Kasumi-1 (cell line): ENCODE data around the gene LRCH1.

Experiments
- DNase-seq, 2 experiments: peaks; one replicate each; lab custom pipeline; 2025; lab: John Stamatoyannopoulos, UW

LRCH1 gene

DNA sequence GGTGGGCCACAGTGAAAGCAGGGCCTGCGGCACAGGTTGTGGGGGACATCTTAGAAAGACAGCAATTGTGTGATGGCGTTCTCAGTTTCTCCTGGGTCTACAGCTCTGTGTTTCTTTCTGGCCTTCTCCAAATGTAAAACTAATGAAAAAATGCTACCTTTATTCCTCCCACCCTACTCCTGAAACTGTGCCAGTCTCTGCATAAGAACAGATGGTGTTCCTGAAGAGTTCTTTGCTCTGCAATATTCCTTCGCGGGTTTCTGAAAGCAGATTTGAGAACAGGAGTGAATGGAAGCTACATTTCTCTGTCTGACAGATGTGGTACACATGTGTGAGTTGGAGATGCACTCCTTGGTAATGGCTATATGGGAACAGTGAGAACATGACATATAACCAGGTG is 18.0 kb upstream of the LRCH1 start:
- DNase-seq: no peak

DNA sequence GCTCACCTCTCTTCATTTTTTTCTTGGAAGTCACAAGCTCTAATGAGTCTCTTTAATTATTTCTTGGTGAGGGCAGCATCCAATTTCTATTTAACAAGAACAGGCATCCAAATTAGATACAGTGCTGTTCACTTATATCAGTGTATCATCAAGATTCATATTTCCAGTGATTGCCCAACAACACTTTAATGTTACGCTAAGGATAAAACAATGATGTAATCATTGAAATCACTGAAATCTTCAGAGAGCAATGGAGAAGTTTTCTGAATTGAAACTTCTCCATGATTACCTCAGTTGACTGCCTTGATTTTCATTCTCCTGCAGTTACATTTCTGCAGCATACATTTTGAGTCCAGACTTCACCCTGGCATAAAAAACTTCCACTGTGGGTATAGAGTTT is 17.1 kb upstream of the LRCH1 start:
- DNase-seq: no peak

DNA sequence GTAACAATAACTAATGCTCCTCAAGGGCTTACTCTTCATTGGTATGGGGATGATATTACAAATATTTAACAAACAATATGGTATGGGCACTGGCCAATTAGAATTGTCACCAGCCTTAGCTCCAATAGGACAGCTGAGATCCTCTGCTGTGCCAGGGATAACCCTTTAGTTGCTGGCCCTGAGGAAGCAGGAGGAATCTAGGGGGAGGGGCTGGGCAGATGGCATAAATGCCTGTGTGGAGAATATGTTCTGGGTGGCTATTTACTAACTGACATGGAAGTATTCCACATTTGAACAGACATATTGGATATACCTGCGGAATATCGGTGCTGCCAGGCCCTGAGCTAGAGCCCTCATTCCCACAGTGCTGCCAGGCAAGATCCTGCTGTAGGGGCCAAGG is 16.6 kb upstream of the LRCH1 start:
- DNase-seq: no peak

DNA sequence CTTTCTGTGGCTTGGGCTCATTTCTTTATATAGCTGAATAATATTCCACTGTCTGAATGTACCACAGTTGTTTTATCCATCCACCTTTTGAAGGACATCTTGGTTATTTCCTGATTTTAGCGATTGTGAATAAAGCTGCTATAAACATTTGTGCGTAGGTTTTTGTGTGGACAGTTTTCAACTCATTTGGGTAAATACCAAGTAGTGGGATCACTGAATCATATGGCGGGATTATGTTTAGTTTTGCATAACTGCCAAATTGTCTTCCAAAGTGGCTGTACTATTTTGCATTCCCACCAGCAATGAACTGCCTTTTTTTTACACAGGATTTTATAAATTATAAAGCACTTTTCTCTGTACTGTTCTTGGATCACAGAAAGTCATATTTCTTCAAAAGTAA is 13.7 kb upstream of the LRCH1 start:
- DNase-seq: no peak

GRCh38 chr13:46541210-46541609 is 11.8 kb upstream of the LRCH1 start:
- DNase-seq: no peak

GRCh38 chr13:46542833-46543232 is 10.1 kb upstream of the LRCH1 start:
- DNase-seq: no peak

DNA sequence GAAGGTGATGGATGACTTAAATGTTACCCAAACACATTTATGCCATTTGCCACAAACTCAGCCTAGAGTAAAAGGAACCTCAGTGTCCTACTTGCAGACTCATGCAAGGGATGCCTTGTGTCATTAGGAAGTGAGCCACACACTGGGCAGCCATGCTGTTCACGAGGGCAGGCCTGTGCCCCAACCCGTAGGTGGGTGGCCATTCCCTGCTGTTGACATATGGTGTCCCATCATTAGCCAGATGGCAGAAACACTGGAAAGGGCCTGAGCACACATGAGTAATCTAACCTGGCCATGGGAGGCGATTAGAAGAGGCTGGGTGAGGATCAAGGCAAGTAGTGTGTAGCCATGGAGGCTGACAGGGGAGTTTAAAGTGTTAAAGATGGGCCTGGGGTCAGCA is 9.7 kb upstream of the LRCH1 start:
- DNase-seq: no peak

DNA sequence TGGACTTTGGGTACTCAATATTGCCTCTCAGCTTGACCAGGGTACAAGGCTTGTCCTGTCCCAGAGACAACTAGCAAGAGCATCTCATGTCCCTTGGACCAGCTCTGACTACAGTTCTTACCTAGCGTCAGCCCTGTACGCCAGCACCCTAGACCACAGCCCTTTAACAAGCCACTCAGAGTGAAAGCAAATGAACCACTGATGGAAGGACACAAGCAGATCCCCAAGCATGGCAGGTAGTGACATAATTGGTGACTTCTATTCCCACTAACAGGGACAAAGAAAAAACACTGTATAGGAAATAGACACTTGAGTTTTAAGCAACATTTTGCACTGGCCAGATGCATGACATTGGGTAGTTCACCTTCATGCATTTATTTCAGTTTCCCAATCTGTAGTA is 8.8 kb upstream of the LRCH1 start:
- no peak for DNase-seq

- no peak for DNase-seq
Measured at GRCh38 chr13:46544811-46545210, 8.2 kb upstream of the LRCH1 start.

GRCh38 chr13:46546084-46546768 is 6.7 kb upstream of the LRCH1 start:
- DNase-seq: no peak

- no peak for DNase-seq
Measured at GRCh38 chr13:46550822-46551221, 2.1 kb upstream of the LRCH1 start.

DNA sequence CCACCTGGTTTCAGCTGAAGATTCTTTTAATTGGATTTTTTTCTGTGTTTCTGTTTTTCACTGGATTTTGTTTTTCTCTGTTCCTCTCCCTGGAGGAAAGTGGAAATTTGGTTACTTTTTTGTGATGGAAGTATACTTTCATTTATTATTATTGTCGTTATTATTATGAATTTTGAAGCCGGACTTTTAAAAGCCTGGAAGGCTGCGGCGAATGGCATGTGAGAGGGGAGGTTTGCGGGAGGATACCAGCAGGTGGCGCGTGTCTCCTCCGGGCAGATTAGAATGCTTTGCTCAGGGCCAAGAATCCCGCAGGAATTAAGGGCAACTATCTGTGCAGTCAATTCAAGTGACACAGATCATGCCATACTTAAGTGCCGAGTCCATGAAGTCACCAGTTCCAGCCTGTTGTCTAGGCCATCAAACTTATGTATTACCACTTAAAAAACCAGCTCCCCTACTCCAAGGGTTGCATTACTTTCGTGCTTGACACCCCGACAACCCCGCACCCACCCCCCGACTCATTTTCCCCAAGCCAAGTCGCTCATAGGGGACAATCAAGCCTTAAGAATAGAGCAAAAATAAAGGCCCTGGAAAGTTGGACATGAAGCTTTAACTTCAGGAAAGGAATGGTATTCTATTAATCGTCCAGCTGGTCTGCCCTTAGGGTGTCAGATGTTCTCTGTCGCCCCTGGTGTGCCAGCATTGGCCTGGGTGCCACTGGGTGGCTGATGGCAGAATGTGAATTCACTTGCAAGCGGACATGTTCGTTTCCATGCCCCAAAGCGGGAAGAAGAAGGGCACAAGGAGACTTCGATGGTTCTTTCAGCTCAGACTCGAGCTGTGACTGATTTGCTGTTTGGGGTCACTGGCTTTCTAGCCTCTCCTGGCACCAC is 1.3 kb upstream of the LRCH1 start:
- peak; percentile 77 to 83 for DNase-seq

GRCh38 chr13:46552303-46552682 is 677 bp upstream of the LRCH1 start:
- no peak for DNase-seq

DNA sequence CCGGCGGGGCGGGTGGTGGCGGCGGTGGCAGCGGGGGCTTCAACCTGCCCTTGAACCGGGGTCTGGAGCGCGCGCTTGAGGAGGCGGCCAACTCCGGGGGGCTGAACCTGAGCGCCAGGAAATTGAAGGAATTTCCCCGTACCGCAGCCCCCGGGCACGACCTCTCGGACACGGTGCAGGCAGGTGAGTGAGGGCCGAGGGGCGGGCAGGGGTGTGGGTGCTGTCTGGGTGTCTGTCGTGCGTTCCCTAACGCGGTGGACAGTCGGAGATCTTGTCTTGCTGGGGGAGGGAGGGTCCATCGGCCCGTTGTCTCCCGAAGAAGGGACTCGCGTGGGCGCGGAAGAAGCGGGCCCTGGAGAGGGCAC is 533 bp downstream of the LRCH1 start:
- no peak for DNase-seq

DNA sequence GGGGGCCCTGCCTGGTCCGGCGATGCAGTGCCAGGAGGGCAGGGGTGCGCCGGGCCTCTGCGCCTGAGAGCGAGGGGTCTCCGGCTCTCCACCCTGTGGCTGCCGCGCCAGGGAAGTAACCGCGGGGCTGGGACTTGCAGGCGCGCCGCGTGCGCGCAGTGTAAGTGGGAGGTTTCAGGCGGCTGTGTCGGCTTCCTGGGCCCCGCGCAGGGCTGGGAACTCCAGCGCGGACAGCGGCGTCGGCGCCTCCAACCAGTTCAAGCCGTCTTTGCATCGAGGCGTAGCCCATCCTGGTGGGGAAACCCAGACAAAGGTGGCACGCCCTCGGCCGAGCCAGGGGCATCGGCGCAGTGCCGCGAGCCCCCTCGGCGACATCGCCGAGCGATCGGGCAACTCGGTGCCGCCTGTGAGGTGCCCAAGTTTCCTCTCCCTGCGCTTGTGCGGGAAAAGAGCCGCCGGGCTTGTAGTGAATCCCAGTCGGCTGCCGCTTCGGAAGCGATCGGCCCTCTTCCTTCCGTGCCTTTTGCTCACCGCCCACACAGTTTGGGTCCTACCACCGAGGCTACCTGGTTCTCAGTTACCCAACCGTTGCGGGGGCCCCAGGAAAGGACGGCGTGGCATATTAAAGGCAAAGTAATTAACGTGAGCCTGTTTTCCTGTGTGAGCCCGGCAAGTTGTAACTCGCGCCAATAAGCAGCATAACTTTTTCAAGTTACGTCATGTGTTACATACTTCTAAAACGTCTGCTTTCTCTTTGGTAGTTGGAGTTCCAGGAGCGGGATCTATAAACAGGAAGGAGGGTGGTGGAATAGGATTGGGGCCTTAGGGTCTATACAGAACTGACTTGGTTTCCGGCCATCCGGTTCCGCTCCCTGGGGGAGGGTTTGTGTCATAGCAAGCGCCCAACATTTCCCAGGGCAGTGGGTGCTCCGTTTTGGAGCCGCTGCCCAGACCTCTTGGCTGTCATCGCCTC is 1.2 kb downstream of the LRCH1 start:
- peak; percentile 97 to 98 for DNase-seq

- peak; percentile 10 to 16 for DNase-seq
Measured at GRCh38 chr13:46554951-46555350, 2.0 kb downstream of the LRCH1 start.

- no peak for DNase-seq
Measured at GRCh38 chr13:46555722-46556417, 2.9 kb downstream of the LRCH1 start.

GRCh38 chr13:46556418-46556779 is 3.4 kb downstream of the LRCH1 start:
- no peak for DNase-seq

DNA sequence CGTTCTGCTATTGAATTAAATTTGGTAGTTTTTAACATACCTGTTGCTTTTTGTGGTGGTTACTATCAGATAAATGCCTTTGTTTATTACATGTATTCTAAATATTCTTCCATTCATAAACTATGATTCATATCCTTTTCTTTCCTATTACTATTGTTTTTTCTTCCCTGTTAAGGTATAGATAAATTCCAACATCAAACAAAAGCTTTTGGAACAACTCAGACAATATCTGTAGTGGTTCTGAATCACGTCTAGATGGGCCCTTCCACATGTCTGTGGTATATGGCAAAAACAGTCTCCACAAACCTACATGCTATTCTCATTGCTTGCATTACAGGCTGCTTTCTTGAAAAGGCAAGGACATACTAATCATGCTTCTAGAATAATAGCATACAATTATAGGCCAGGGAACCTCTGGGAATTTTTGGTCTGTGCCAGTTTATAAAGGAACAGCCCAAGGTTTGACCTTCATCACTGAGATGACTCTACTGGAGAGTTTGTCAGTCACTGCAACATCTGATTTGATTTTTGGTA is 6.4 kb downstream of the LRCH1 start:
- no peak for DNase-seq

- no peak for DNase-seq
Measured at GRCh38 chr13:46560778-46561177, 7.8 kb downstream of the LRCH1 start.

- DNase-seq: no peak
Measured at GRCh38 chr13:46561286-46561685, 8.3 kb downstream of the LRCH1 start.

DNA sequence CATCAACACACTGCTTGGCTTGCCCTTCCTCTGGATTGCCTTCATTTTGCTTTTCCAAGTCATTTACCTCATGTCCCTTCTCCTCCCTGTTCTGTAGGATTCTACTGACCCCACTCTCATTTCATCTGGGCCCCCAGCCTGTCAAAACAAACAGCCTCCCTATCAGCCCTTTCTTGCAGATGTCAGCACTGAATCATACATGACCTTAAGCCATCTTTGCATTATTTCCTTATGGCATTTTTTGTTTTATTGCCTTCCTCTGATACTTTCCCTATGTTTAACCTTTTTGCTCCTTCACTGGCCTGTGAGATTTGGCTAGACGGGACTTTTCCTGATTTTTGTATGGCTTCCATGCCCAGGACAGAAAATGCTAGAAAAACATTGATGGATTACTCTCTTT is 8.7 kb downstream of the LRCH1 start:
- no peak for DNase-seq
